PC-9 (cell line): Measurements from ENCODE around the gene HEPACAM. TPM values are rescaled to one million over a fixed set of nuclear protein-coding genes. Genes with fewer than 3 reads are reported as not detected.

Experiments used
- BruUV-seq: library from RNA; stranded (reverse); fragments of 400-500 nt; replicated peaks from 2 replicates; lab custom pipeline; 2021; lab: Mats Ljungman, UMichigan
- CTCF ChIA-PET: fragments of 300-600 bp; sonication (Branson Sonifier 250); formaldehyde crosslinking; loops from one replicate; lab custom pipeline; 2022; ENCODE audit warnings: antibody characterized with exemption; lab: Charles Lee
- POLR2A ChIA-PET: fragments of 300-600 bp; sonication (Branson Sonifier 250); formaldehyde crosslinking; loops from one replicate; lab custom pipeline; 2022; ENCODE audit warnings: antibody characterized with exemption; ENCODE audit not compliant: unreplicated experiment; lab: Charles Lee
- DNase-seq, 2 experiments: peaks; one replicate each; pipeline versions ENCODE4 v3.0.0 to v3.0.0-alpha.2; 2015 to 2022; ENCODE audit warnings: mixed read lengths in 1 of 2
- H2AFZ ChIP-seq: fragments of 200-600 bp; sonication (generic); 2 replicates; pipeline ENCODE4 v1.8.1; 2017; ENCODE audit warnings: antibody characterized with exemption
- H3F3A ChIP-seq: fragments of 200-600 bp; sonication (generic); 2 replicates; pipeline ENCODE4 v1.8.1; 2017; ENCODE audit warnings: antibody characterized with exemption, mild to moderate bottlenecking, low read depth; ENCODE audit not compliant: insufficient read depth
- H3K27ac ChIP-seq: fragments of 200-600 bp; sonication (generic); 2 replicates; pipeline ENCODE4 v1.6.1; 2016; ENCODE audit warnings: mixed run types
- H3K27me3 ChIP-seq: fragments of 200-600 bp; sonication (generic); 2 replicates; pipeline ENCODE4 v1.6.1; 2016; ENCODE audit warnings: low read depth, mixed run types; ENCODE audit not compliant: insufficient read depth
- H3K36me3 ChIP-seq: fragments of 200-600 bp; sonication (generic); 2 replicates; pipeline ENCODE4 v1.6.1; 2016; ENCODE audit warnings: low read depth, mixed run types
- H3K4me1 ChIP-seq: fragments of 200-600 bp; sonication (generic); replicated peaks from 2 replicates; pipeline ENCODE4 v1.6.1; 2016; ENCODE audit warnings: mixed run types; ENCODE audit not compliant: insufficient read depth
- H3K4me2 ChIP-seq: fragments of 200-600 bp; sonication (generic); 2 replicates; pipeline ENCODE4 v1.6.1; 2017; ENCODE audit warnings: mixed run types
- H3K4me3 ChIP-seq: fragments of 200-600 bp; sonication (generic); 2 replicates; pipeline ENCODE4 v1.6.1; 2016; ENCODE audit warnings: mixed run types
- H3K79me2 ChIP-seq: fragments of 200-600 bp; sonication (generic); 2 replicates; pipeline ENCODE4 v1.6.1; 2017; ENCODE audit warnings: low read depth, mixed run types
- H3K9me2 ChIP-seq: fragments of 200-600 bp; sonication (generic); 2 replicates; pipeline ENCODE4 v1.8.1; 2017; ENCODE audit warnings: mild to moderate bottlenecking; ENCODE audit not compliant: insufficient read depth
- H3K9me3 ChIP-seq: fragments of 200-600 bp; sonication (generic); 2 replicates; pipeline ENCODE4 v1.8.1; 2016; ENCODE audit warnings: low read depth; ENCODE audit not compliant: insufficient read depth
- H4K20me1 ChIP-seq: fragments of 200-600 bp; sonication (generic); 2 replicates; pipeline ENCODE4 v1.8.1; 2017; ENCODE audit not compliant: insufficient read depth
- EZH2 ChIP-seq: fragments of 200-600 bp; sonication (generic); IDR thresholded peaks from 2 replicates; pipeline ENCODE4 v1.8.0; 2017; ENCODE audit warnings: antibody characterized with exemption, low read depth
- intact Hi-C: fragments of 100-400 bp; cut with micrococcal nuclease; formaldehyde crosslinking; loops from one replicate; pipeline ENCODE4 v1.10.0; 2022; ENCODE audit not compliant: unreplicated experiment
- total RNA-seq: library from RNA; stranded (reverse); gene quantifications from 2 replicates; pipeline ENCODE4 v1.2.3, GENCODE V29; 2021
- TF ChIP-seq, protein P1 (sequence below): fragments of 200-600 bp; sonication (generic); conservative IDR thresholded peaks from 2 replicates; pipeline ENCODE4 v1.6.1; 2017; ENCODE audit warnings: mixed run types, antibody characterized with exemption, mild to moderate bottlenecking, moderate library complexity

HEPACAM gene
- total RNA-seq, 1 experiment from 2014 or later: not detected

DNA sequence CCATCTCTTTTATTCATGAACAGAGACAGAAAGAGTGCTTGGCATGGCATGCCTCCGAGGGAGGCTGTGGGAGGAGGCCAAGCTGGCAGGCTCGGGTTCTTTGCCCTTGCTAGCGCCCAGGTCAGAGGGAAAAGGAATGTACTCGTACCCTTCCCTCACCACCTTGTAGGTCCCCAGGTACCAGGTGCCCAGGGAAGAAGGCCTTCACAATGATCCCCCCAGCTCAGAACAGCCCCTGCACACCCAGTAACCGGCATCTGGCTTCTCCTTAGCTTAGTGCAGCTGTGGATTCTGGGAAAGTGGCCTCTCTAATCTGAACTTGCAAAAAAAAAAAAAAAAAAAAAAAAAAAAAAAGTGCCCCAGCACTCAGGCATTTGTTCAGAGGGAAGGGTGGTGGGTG, 15.5 kb downstream of the HEPACAM start:
- no peaks in the 10 kb centered on the region for H3K36me3 ChIP-seq
- H3K4me3 ChIP-seq: no peak overlapping the region
- BruUV-seq: no TSS peak
- H3K79me2 ChIP-seq: no peaks in the 10 kb centered on the region
- no peaks in the 10 kb centered on the region for H3K4me1 ChIP-seq
- ChIA-PET CTCF (interaction anchor here (0.6 kb wide), 1 partner anchor 33 kb away, joined by 5 read pairs; no protein-coding TSS in a partner anchor), POLR2A (no interaction called here)
- no peaks in the 10 kb centered on the region for H3K9me3 ChIP-seq
- H4K20me1 ChIP-seq: no peaks in the 10 kb centered on the region
- H3K27ac ChIP-seq: no peak overlapping the region
- no peak overlapping the region for H3K4me2 ChIP-seq
- peaks cover 19% of the 10 kb centered on the region; the same call in 1 of the 2 replicates for H3K27me3 ChIP-seq
- H3K9me2 ChIP-seq: no peaks in the 10 kb centered on the region
- H3F3A ChIP-seq: no peaks in the 10 kb centered on the region
- no peak for DNase-seq
- H2AFZ ChIP-seq: no peak overlapping the region
- intact Hi-C loops: no loop called here
- no peak for TF ChIP-seq EZH2
- TF ChIP-seq, protein P1, sequence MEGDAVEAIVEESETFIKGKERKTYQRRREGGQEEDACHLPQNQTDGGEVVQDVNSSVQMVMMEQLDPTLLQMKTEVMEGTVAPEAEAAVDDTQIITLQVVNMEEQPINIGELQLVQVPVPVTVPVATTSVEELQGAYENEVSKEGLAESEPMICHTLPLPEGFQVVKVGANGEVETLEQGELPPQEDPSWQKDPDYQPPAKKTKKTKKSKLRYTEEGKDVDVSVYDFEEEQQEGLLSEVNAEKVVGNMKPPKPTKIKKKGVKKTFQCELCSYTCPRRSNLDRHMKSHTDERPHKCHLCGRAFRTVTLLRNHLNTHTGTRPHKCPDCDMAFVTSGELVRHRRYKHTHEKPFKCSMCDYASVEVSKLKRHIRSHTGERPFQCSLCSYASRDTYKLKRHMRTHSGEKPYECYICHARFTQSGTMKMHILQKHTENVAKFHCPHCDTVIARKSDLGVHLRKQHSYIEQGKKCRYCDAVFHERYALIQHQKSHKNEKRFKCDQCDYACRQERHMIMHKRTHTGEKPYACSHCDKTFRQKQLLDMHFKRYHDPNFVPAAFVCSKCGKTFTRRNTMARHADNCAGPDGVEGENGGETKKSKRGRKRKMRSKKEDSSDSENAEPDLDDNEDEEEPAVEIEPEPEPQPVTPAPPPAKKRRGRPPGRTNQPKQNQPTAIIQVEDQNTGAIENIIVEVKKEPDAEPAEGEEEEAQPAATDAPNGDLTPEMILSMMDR: no peak

DNA sequence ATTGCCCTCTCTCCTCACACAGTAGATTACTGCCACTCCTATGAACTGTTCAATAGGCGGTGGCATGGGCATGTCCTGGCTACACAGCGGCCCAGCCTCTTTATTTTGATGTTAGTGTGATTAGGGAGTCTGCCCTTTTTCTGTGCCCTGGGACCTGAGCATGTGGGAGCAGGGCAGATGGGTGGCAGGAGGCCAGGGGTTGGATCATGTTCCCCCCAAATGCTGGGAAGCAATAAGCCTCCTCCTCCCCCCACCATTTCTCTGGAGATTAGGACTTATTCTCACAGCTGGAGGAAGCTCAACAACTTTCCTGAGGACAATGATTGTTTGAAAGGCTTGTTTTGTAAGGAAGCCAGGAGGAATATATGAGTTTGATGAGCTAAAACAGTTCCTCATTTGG, 15.9 kb downstream of the HEPACAM start:
- no peak for DNase-seq
- ChIA-PET POLR2A (no interaction called here), CTCF (no interaction called here)
- no peaks in the 10 kb centered on the region for H4K20me1 ChIP-seq
- no peaks in the 10 kb centered on the region for H3K9me3 ChIP-seq
- no peak overlapping the region for H3K4me2 ChIP-seq
- TF ChIP-seq, protein P1: no peak
- TF ChIP-seq EZH2: no peak
- peaks cover 19% of the 10 kb centered on the region; the same call in 1 of the 2 replicates for H3K27me3 ChIP-seq
- H2AFZ ChIP-seq: no peak overlapping the region
- no peak overlapping the region for H3K4me3 ChIP-seq
- H3F3A ChIP-seq: no peaks in the 10 kb centered on the region
- intact Hi-C loops: no loop called here
- H3K27ac ChIP-seq: no peak overlapping the region
- no peaks in the 10 kb centered on the region for H3K79me2 ChIP-seq
- H3K9me2 ChIP-seq: no peaks in the 10 kb centered on the region
- no TSS peak for BruUV-seq
- no peaks in the 10 kb centered on the region for H3K4me1 ChIP-seq
- H3K36me3 ChIP-seq: no peaks in the 10 kb centered on the region

DNA sequence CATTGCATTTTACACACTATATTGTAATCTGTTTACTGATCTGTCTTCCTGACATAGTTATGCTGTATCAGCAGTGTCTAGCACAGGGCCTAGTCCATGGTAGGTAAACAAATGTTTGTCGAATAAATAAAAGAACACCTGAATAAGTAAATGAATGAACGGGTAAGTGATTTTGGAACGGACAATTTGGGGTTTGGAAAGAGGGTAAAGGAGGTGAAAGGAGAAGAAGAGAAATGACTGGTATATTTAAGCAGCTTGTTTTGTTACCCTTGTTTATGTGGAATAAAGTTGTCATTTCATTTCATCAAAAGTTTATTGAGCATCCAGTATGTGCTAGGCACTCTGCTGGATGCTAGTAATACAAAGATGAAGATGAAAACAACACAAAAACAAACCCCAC, 16.9 kb downstream of the HEPACAM start, which contains the start of gene HEPN1:
HEPN1 (plus strand) TSS at position 301 of the 400 bp plus-strand sequence.
- H3K4me2 ChIP-seq: no peak within 1 kb of the TSS

More for the DNA sequence above, 16.9 kb downstream of the HEPACAM start, which contains the start of gene HEPN1:
- intact Hi-C loops: no loop called here
- no peaks in the 10 kb centered on the region for H3K79me2 ChIP-seq
- DNase-seq: no peak
- H3F3A ChIP-seq: no peaks in the 10 kb centered on the region
- no TSS peak for BruUV-seq
- H3K27me3 ChIP-seq: peaks cover 19% of the 10 kb centered on the region; the same call in 1 of the 2 replicates
- no peaks in the 10 kb centered on the region for H3K9me3 ChIP-seq
- no peak within 1 kb of the TSS for H3K4me3 ChIP-seq
- POLR2A ChIA-PET: no interaction called here
- CTCF ChIA-PET: no interaction called here
- H3K4me1 ChIP-seq: no peaks in the 10 kb centered on the region
- H3K36me3 ChIP-seq: no peaks in the 10 kb centered on the region
- no peaks in the 10 kb centered on the region for H4K20me1 ChIP-seq
- H3K27ac ChIP-seq: no peak within 1 kb of the TSS
- no peaks in the 10 kb centered on the region for H3K9me2 ChIP-seq
- no peak within 1 kb of the TSS for H2AFZ ChIP-seq
- TF ChIP-seq EZH2: no peak
- TF ChIP-seq, protein P1: no peak
